ENCODE results near the gene SPSB4. TPM values are rescaled to one million over a fixed set of nuclear protein-coding genes. Genes with fewer than 3 reads are reported as not detected.

The SPSB4 gene
- total and polyA plus RNA-seq, 2 donors (not counting 3 experiments of a cell fraction or from before 2014, with no cell fraction given) = 0.06 to 0.22 TPM

GRCh38 chr3:141123677-141124410 lies 72.7 kb downstream of the SPSB4 start:
- no peak for DNase-seq (ENCODE audit: low read depth, low spot score)
- Histone ChIP-seq H3K9me3 (replicated peaks; ENCODE audit: control insufficient read depth, insufficient read depth, low read length) (no peaks in the 10 kb centered on the region), H3K36me3 (ENCODE audit: control insufficient read depth in 2 of 2, extremely low read depth in 1 of 2, insufficient read depth in 2 of 2, low read length in 2 of 2) (no peaks in the 10 kb centered on the region), H3K9me1 (replicated peaks; ENCODE audit: control insufficient read depth, extremely low read depth, insufficient read depth, low read length) (no peaks in the 10 kb centered on the region), H2AFZ (ENCODE audit: low read depth, low read length) (no peak overlapping the region), H3K79me2 (ENCODE audit: control insufficient read depth, insufficient read depth, low read length) (no peaks in the 10 kb centered on the region), H3K4me1 (ENCODE audit: control insufficient read depth, extremely low read depth, insufficient read depth, low read length) (no peaks in the 10 kb centered on the region), H4K20me1 (replicated peaks; ENCODE audit: control insufficient read depth, extremely low read depth, insufficient read depth, low read length) (no peaks in the 10 kb centered on the region), H3K4me3 (replicated peaks in 1 of 3; ENCODE audit: insufficient read depth in 1 of 3, low read depth in 1 of 3, low read length in 3 of 3) (no peak overlapping the region), H3K4me2 (ENCODE audit: insufficient read depth, low read length) (no peak overlapping the region), H3K27me3 (ENCODE audit: control insufficient read depth in 2 of 2, insufficient read depth in 2 of 2, low read length in 2 of 2) (no peaks in the 10 kb centered on the region), H3K27ac (ENCODE audit: insufficient read depth, low read depth, low read length) (no peak overlapping the region), H3K9ac (replicated peaks; ENCODE audit: extremely low read depth, insufficient read depth, low read length) (no peak overlapping the region)
- ChIA-PET CTCF (interaction anchor here (1.6 kb wide), 1 partner anchor 18 kb away, joined by 4 read pairs; no protein-coding TSS in a partner anchor), POLR2A (no interaction called here)
- TF ChIP-seq CTCF (IDR thresholded peaks at IDR 0.05; ENCODE audit: extremely low read depth in 1 of 2, insufficient read depth in 1 of 2, low read depth in 1 of 2, low read length in 2 of 2) (no peak), POLR2A (IDR thresholded peaks at IDR 0.05; ENCODE audit: low read depth, low read length) (no peak), JUN (IDR thresholded peaks at IDR 0.05; ENCODE audit: borderline replicate concordance, insufficient read depth, insufficient read length, low read depth) (no peak)
- no peak for FAIRE-seq
- dilution Hi-C loops (cut with MboI; ENCODE audit: extremely low pct_ligation_motif_present, low sequenced_read_pairs) (no loop called here), intact Hi-C loops (cut with micrococcal nuclease) (no loop called here)
- no TSS peak for BruUV-seq (replicated peaks)

GRCh38 chr3:141124715-141125114 lies 73.6 kb downstream of the SPSB4 start:
- FAIRE-seq = no peak
- no TSS peak for BruUV-seq (replicated peaks)
- TF ChIP-seq FOS (IDR thresholded peaks at IDR 0.05; ENCODE audit: borderline replicate concordance, insufficient read depth, low read length) (no peak), MAX (IDR thresholded peaks at IDR 0.05; ENCODE audit: insufficient read depth, insufficient read length) (no peak), GATA2 (IDR thresholded peaks at IDR 0.05; ENCODE audit: insufficient read depth, insufficient read length, low read depth, low read length) (no peak), JUN (IDR thresholded peaks at IDR 0.05; ENCODE audit: borderline replicate concordance, insufficient read depth, insufficient read length, low read depth) (no peak), EZH2 (IDR thresholded peaks at IDR 0.05; ENCODE audit: borderline replicate concordance, low read depth, low read length, severe bottlenecking) (no peak), POLR2AphosphoS5 (IDR thresholded peaks at IDR 0.05; ENCODE audit: insufficient read depth, low read depth, low read length) (no peak)
- no peaks in the 10 kb centered on the region for H3K4me1 ChIP-seq (ENCODE audit: control insufficient read depth, extremely low read depth, insufficient read depth, low read length)
- intact Hi-C loops (cut with micrococcal nuclease) (no loop called here), dilution Hi-C loops (cut with MboI; ENCODE audit: extremely low pct_ligation_motif_present, low sequenced_read_pairs) (no loop called here)
- DNase-seq (ENCODE audit: low read depth, low spot score) = no peak
- CTCF ChIA-PET = interaction anchor here (1.6 kb wide), 1 partner anchor 19 kb away, joined by 4 read pairs; no protein-coding TSS in a partner anchor
- no peaks in the 10 kb centered on the region for H3K27me3 ChIP-seq (ENCODE audit: control insufficient read depth in 2 of 2, insufficient read depth in 2 of 2, low read length in 2 of 2)
- no peak overlapping the region for H2AFZ ChIP-seq (ENCODE audit: low read depth, low read length)
- POLR2A ChIA-PET = no interaction called here
- H3K9me1 ChIP-seq (replicated peaks; ENCODE audit: control insufficient read depth, extremely low read depth, insufficient read depth, low read length) = no peaks in the 10 kb centered on the region
- H3K36me3 ChIP-seq (ENCODE audit: control insufficient read depth in 2 of 2, extremely low read depth in 1 of 2, insufficient read depth in 2 of 2, low read length in 2 of 2) = no peaks in the 10 kb centered on the region
- H3K9me3 ChIP-seq (replicated peaks; ENCODE audit: control insufficient read depth, insufficient read depth, low read length) = no peaks in the 10 kb centered on the region
- no peak overlapping the region for H3K4me3 ChIP-seq (replicated peaks in 1 of 3; ENCODE audit: insufficient read depth in 1 of 3, low read depth in 1 of 3, low read length in 3 of 3)
- no peak overlapping the region for H3K4me2 ChIP-seq (ENCODE audit: insufficient read depth, low read length)
- H4K20me1 ChIP-seq (replicated peaks; ENCODE audit: control insufficient read depth, extremely low read depth, insufficient read depth, low read length) = no peaks in the 10 kb centered on the region
- no peaks in the 10 kb centered on the region for H3K79me2 ChIP-seq (ENCODE audit: control insufficient read depth, insufficient read depth, low read length)
- no peak overlapping the region for H3K27ac ChIP-seq (ENCODE audit: insufficient read depth, low read depth, low read length)
- H3K9ac ChIP-seq (replicated peaks; ENCODE audit: extremely low read depth, insufficient read depth, low read length) = no peak overlapping the region
